Neural cell (in vitro differentiated cells): ENCODE data around the gene ZZZ3. TPM values are rescaled to one million over a fixed set of nuclear protein-coding genes. Genes with fewer than 3 reads are reported as not detected.

Experiments
- H2AFZ ChIP-seq: fragments of 200-600, 300-800 bp; sonication (generic), shearing (Covaris generic); 2 replicates; pipeline ENCODE4 v1.6.0; 2014; ENCODE audit warnings: low read depth, mild to moderate bottlenecking, antibody characterized with exemption, low read length, moderate library complexity
- H3F3A ChIP-seq: fragments of 200-600 bp; shearing (Covaris generic); 2 replicates; pipeline ENCODE4 v1.6.1; 2016; ENCODE audit warnings: mild to moderate bottlenecking, moderate library complexity, mixed read lengths, antibody characterized with exemption, low read length; ENCODE audit not compliant: insufficient read depth, poor library complexity, severe bottlenecking
- H3K27ac ChIP-seq: fragments of 200-600, 300-800 bp; sonication (generic), shearing (Covaris generic); 2 replicates; pipeline ENCODE4 v1.5.1; 2014; ENCODE audit warnings: mild to moderate bottlenecking, low read length, moderate library complexity
- H3K27me3 ChIP-seq: fragments of 300-800, 200-600 bp; sonication (generic), shearing (Covaris generic); 2 replicates; pipeline ENCODE4 v1.6.0; 2014; ENCODE audit warnings: mild to moderate bottlenecking, low read depth, low read length, moderate library complexity; ENCODE audit not compliant: insufficient read depth
- H3K36me3 ChIP-seq: fragments of 300-800, 200-600 bp; sonication (generic), shearing (Covaris generic); 2 replicates; pipeline ENCODE4 v1.5.1; 2014; ENCODE audit warnings: mild to moderate bottlenecking, antibody characterized with exemption, low read length, moderate library complexity; ENCODE audit not compliant: insufficient read depth
- H3K4me2 ChIP-seq: fragments of 300-800, 200-600 bp; sonication (generic), shearing (Covaris generic); 2 replicates; pipeline ENCODE4 v1.6.0; 2014; ENCODE audit warnings: mild to moderate bottlenecking, low read length
- H3K4me3 ChIP-seq: fragments of 300-800, 200-600 bp; sonication (generic), shearing (Covaris generic); 2 replicates; pipeline ENCODE4 v1.5.1; 2014; ENCODE audit warnings: mild to moderate bottlenecking, low read length, moderate library complexity
- H3K79me2 ChIP-seq: fragments of 200-600 bp; shearing (Covaris generic); replicated peaks from 2 replicates; pipeline ENCODE4 v1.6.0; 2014; ENCODE audit warnings: mild to moderate bottlenecking, low read length, moderate library complexity; ENCODE audit not compliant: insufficient read depth
- H3K9ac ChIP-seq: fragments of 300-800, 200-600 bp; sonication (generic), shearing (Covaris generic); 2 replicates; pipeline ENCODE4 v1.6.1; 2016; ENCODE audit warnings: mild to moderate bottlenecking, low read length, mixed read lengths
- H3K9me2 ChIP-seq: fragments of 200-600 bp; shearing (Covaris generic); 2 replicates; pipeline ENCODE4 v1.6.1; 2016; ENCODE audit warnings: mild to moderate bottlenecking, low read length, mixed read lengths; ENCODE audit not compliant: insufficient read depth
- H3K9me3 ChIP-seq: fragments of 200-600, 300-800 bp; sonication (generic), shearing (Covaris generic); 2 replicates; pipeline ENCODE4 v1.6.1; 2016; ENCODE audit warnings: mild to moderate bottlenecking, mixed run types, low read length, moderate library complexity, mixed read lengths
- H4K20me1 ChIP-seq: fragments of 200-600 bp; shearing (Covaris generic); 2 replicates; pipeline ENCODE4 v1.6.1; 2016; ENCODE audit warnings: mild to moderate bottlenecking, mixed run types; ENCODE audit not compliant: insufficient read depth
- CTCF ChIP-seq: fragments of 450-650 bp; IDR thresholded peaks from 2 replicates; pipeline ENCODE4 v1.5.1; 2014; ENCODE audit warnings: antibody characterized with exemption, mild to moderate bottlenecking, moderate library complexity; ENCODE audit not compliant: poor library complexity, severe bottlenecking
- EP300 ChIP-seq: fragments of 450-650 bp; conservative IDR thresholded peaks from 2 replicates; pipeline ENCODE4 v1.6.1; 2014; ENCODE audit warnings: antibody characterized with exemption, mild to moderate bottlenecking, moderate library complexity; ENCODE audit not compliant: poor library complexity, severe bottlenecking
- EZH2 ChIP-seq: fragments of 200-600, 300-800 bp; shearing (Covaris generic), sonication (generic); IDR thresholded peaks from 2 replicates; pipeline ENCODE4 v1.6.1; 2014; ENCODE audit warnings: antibody characterized with exemption, low read length, borderline replicate concordance, mild to moderate bottlenecking; ENCODE audit not compliant: insufficient read depth, poor library complexity, severe bottlenecking
- MXI1 ChIP-seq: fragments of 450-650 bp; conservative IDR thresholded peaks from 2 replicates; pipeline ENCODE4 v1.6.1; 2014; ENCODE audit warnings: antibody characterized with exemption, mild to moderate bottlenecking; ENCODE audit not compliant: poor library complexity, severe bottlenecking
- POLR2AphosphoS5 ChIP-seq: IDR thresholded peaks from 2 replicates; pipeline ENCODE4 v1.6.1; 2012
- RAD21 ChIP-seq: fragments of 450-650 bp; conservative IDR thresholded peaks from 2 replicates; pipeline ENCODE4 v1.6.1; 2014; ENCODE audit warnings: antibody characterized with exemption, mild to moderate bottlenecking, moderate library complexity
- REST ChIP-seq: IDR thresholded peaks from 2 replicates; pipeline ENCODE4 v1.6.1; 2012; ENCODE audit warnings: borderline replicate concordance
- SMC3 ChIP-seq: fragments of 450-650 bp; conservative IDR thresholded peaks from 2 replicates; pipeline ENCODE4 v1.6.1; 2014; ENCODE audit warnings: antibody characterized with exemption, mild to moderate bottlenecking, moderate library complexity; ENCODE audit not compliant: poor library complexity
- TAF1 ChIP-seq: IDR thresholded peaks from 2 replicates; pipeline ENCODE4 v1.6.1; 2012; ENCODE audit warnings: low read depth
- polyA plus RNA-seq: library from polyadenylated mRNA; depleted of rRNA; stranded (reverse); fragments of >200 nt; gene quantifications from 2 replicates; pipeline ENCODE4 v1.2.3, GENCODE V29; 2014

ZZZ3 gene
- polyA plus RNA-seq, 1 donor from 2014 or later, result 48.5 TPM

- Histone ChIP-seq H3K4me2 (no peak overlapping the region), H2AFZ (no peak overlapping the region), H3K27ac (no peak overlapping the region), H4K20me1 (no peaks in the 10 kb centered on the region), H3K79me2 (peaks cover 66% of the 10 kb centered on the region), H3K27me3 (no peaks in the 10 kb centered on the region), H3K9me2 (no peaks in the 10 kb centered on the region), H3K36me3 (no peaks in the 10 kb centered on the region), H3K9me3 (no peaks in the 10 kb centered on the region), H3K4me3 (no peak overlapping the region), H3F3A (no peaks in the 10 kb centered on the region), H3K9ac (no peak overlapping the region)
- TF ChIP-seq RAD21 (no peak), TAF1 (no peak), REST (no peak), SMC3 (no peak), POLR2AphosphoS5 (no peak), MXI1 (no peak), EP300 (no peak), EZH2 (no peak), CTCF (no peak)
Measured at GRCh38 chr1:77664939-77665516, 17.4 kb downstream of the ZZZ3 start.

GRCh38 chr1:77661696-77662095 lies 20.8 kb downstream of the ZZZ3 start:
- no peak overlapping the region for H3K27ac ChIP-seq

More at GRCh38 chr1:77661696-77662095, 20.8 kb downstream of the ZZZ3 start:
- H3K4me3 ChIP-seq, result no peak overlapping the region
- TF ChIP-seq MXI1 (no peak), POLR2AphosphoS5 (no peak), TAF1 (no peak), SMC3 (no peak), REST (no peak), EP300 (no peak)
- H3K36me3 ChIP-seq, result no peaks in the 10 kb centered on the region
- H3K4me2 ChIP-seq, result no peak overlapping the region
- H3K79me2 ChIP-seq, result peaks cover 46% of the 10 kb centered on the region
- no peak overlapping the region for H2AFZ ChIP-seq
- H3F3A ChIP-seq, result no peaks in the 10 kb centered on the region
- H3K9me3 ChIP-seq, result no peaks in the 10 kb centered on the region
- no peaks in the 10 kb centered on the region for H3K9me2 ChIP-seq
- no peaks in the 10 kb centered on the region for H3K27me3 ChIP-seq
- H4K20me1 ChIP-seq, result no peaks in the 10 kb centered on the region
- H3K9ac ChIP-seq, result no peak overlapping the region
